T-helper 2 cell treated with Interferon-gamma antibody and Interleukin-4, amounts not matched to agents 5 μg/mL and 100 μg/mL, for 36 hours (primary cell): ENCODE data around the gene PARS2.

Experiments used
- DNase-seq: peaks from one replicate; pipeline ENCODE4 v3.0.0; 2021; ENCODE audit warnings: low spot score
- H3K27ac Mint-ChIP-seq: one replicate; pipeline ENCODE4 v1.8.0; 2021; ENCODE audit warnings: mild to moderate bottlenecking, mixed read lengths
- H3K27me3 Mint-ChIP-seq: one replicate; pipeline ENCODE4 v1.8.0; 2021; ENCODE audit warnings: low read depth, mixed read lengths
- H3K36me3 Mint-ChIP-seq: one replicate; pipeline ENCODE4 v1.8.0; 2021; ENCODE audit warnings: low read depth, mixed read lengths
- H3K4me1 Mint-ChIP-seq: one replicate; pipeline ENCODE4 v1.8.0; 2021; ENCODE audit warnings: low read depth, mixed read lengths
- H3K4me3 Mint-ChIP-seq: one replicate; pipeline ENCODE4 v1.8.0; 2022; ENCODE audit warnings: mild to moderate bottlenecking, moderate library complexity, mixed read lengths
- H3K9me3 Mint-ChIP-seq: one replicate; pipeline ENCODE4 v1.8.0; 2021; ENCODE audit warnings: mixed read lengths

PARS2 gene

DNA sequence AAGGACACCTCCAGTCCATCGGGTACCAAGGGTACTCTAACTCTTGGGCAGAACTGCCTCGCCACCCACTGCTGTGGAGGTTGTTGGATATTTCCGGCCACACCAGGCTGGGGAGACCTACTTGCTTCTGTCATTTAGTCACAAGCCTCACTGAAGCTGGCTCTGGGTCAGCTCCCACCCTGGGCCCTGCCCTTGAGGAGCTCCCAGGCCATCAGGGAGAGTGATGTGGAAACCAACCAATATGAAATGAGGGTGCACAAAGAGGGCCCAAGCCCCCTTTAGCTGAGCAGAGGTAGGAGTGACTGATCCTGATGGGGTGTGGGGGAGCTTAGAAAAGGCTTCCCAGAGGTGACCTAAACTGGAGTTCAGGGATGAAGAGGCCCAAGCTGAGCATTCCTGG, 19.6 kb downstream of the PARS2 start:
- Mint-ChIP-seq H3K4me3 (no peak overlapping the region), H3K9me3 (no peaks in the 10 kb centered on the region), H3K27me3 (no peaks in the 10 kb centered on the region), H3K27ac (no peak overlapping the region), H3K36me3 (peaks cover 11% of the 10 kb centered on the region), H3K4me1 (no peaks in the 10 kb centered on the region)
- DNase-seq: no peak

DNA sequence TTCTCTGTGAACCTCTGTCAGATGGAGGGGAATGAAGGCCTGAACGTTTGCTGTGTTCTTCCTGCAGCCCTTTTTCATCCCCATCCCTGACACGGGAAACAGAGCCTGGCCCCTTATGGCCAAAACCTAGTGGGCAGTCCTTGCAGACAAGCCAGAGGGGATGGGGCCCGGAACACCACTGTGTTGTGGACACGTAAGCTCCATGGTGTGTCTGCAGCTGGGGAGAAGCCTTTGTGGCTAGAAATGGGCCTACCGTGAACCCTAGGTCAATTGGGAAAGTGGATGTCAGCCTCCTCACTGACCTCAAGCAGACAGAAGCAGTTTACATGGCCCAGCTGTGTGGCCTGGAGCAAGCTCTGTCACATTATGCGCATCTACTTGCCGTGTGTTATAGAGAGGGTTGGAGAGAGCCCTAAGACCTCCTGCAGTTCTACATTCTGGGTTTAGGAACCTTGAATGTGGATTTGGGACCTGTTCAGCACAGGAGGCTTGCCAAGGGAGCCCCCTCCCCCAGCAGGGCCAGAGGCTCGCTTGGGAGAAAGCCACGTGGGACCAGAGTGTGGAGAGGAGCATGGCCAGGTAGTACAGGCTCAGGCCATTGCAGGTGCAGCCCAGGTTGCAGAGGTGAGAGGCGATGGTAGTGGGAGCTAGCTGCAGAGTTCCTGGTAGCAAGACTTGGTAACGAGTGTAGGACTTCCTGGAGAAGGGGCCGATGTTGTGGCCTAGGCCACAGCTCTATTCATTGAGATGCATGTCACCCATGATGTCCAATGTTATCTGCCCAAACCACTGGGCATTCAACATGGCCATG, 20.7 kb downstream of the PARS2 start:
- peaks cover 14% of the 10 kb centered on the region for H3K36me3 Mint-ChIP-seq
- DNase-seq: no peak
- no peaks in the 10 kb centered on the region for H3K27me3 Mint-ChIP-seq
- no peak overlapping the region for H3K4me3 Mint-ChIP-seq
- H3K4me1 Mint-ChIP-seq: no peaks in the 10 kb centered on the region
- no peaks in the 10 kb centered on the region for H3K9me3 Mint-ChIP-seq
- H3K27ac Mint-ChIP-seq: no peak overlapping the region

DNA sequence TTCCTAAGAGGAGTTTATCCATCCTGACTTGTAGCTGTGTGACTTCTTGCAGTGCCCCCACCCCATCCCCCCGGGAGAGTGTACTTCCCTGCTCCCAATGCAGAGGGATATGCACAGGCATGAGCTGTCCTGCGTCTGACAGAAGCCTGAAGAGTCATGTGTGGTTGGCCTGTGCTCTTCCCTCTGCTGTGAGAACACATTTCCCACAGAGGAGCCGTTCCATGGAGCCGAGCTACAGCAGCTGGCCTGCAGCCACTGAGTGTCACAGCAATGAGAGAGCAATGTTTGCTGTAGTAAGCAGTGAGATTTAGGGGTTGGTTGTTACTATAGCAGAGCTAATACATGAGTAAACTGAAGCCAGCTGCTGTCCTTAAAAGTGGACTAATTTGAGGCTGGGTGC, 22.0 kb downstream of the PARS2 start:
- Mint-ChIP-seq H3K9me3 (no peaks in the 10 kb centered on the region), H3K27ac (no peak overlapping the region), H3K36me3 (peaks cover 22% of the 10 kb centered on the region), H3K27me3 (no peaks in the 10 kb centered on the region), H3K4me3 (no peak overlapping the region), H3K4me1 (no peaks in the 10 kb centered on the region)
- DNase-seq: no peak

DNA sequence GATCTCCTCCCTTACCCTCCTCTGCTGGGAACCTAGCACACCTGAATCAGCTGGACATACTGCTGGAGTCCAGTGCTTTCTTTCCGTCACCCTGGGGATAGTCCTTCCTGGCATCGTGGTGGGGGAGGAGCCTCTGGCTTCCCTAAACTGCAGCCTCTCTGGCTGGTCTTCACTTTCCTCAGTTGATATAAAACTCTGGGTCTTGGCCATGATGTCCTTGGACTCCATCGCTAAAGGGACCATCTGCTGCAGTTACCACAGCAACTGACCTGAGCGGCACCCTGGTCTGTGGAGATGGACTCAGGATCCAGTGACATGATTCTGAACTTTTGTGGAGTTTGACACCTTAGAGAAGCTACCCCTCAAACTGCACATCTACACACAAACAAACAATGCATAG, 22.8 kb downstream of the PARS2 start:
- H3K4me1 Mint-ChIP-seq: no peaks in the 10 kb centered on the region
- no peak for DNase-seq
- no peak overlapping the region for H3K27ac Mint-ChIP-seq
- peaks cover 28% of the 10 kb centered on the region for H3K36me3 Mint-ChIP-seq
- H3K27me3 Mint-ChIP-seq: no peaks in the 10 kb centered on the region
- H3K9me3 Mint-ChIP-seq: no peaks in the 10 kb centered on the region
- no peak overlapping the region for H3K4me3 Mint-ChIP-seq

DNA sequence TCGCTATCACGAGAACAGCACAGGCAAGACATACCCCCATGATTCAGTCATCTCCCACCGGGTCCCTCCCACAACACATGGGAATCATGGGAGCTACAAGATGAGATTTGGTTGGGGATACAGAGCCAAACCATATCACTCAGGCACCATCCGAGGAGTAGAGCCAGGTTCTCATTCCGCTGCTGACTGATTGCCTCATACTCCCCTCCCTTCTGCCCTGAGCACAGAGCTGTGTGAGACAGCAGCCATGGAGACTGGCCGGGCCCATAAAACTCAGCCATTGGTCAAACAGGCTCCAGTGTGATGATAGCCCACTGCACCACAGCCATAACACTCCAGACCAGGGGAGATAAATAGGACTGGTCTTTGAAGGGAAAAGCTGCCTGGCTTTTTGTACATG, 26.1 kb downstream of the PARS2 start:
- Mint-ChIP-seq H3K9me3 (no peaks in the 10 kb centered on the region), H3K4me1 (no peaks in the 10 kb centered on the region), H3K36me3 (peaks cover 42% of the 10 kb centered on the region), H3K27me3 (no peaks in the 10 kb centered on the region), H3K4me3 (no peak overlapping the region), H3K27ac (no peak overlapping the region)
- DNase-seq: no peak

DNA sequence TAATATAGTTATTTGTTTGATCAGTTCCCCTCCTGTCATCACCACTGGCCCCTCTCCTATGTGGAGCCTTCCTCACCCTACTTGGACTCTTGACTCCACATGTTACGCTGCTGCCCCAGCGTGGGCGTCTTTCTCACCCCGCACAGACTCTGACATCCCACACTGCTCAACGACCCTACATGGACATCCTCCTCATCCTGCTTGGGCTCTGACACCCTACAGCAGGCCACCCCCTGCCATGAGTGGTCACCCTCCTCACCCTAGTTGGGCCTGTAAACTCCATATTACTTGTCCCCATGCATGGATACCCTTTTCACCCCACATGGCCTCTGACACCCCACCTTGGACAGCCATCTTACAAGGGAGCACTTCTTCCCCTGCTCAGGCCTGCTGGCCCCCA, 27.6 kb downstream of the PARS2 start:
- H3K9me3 Mint-ChIP-seq: no peaks in the 10 kb centered on the region
- no peak overlapping the region for H3K27ac Mint-ChIP-seq
- no peak overlapping the region for H3K4me3 Mint-ChIP-seq
- H3K36me3 Mint-ChIP-seq: peaks cover 41% of the 10 kb centered on the region
- H3K27me3 Mint-ChIP-seq: no peaks in the 10 kb centered on the region
- no peaks in the 10 kb centered on the region for H3K4me1 Mint-ChIP-seq
- DNase-seq: no peak

DNA sequence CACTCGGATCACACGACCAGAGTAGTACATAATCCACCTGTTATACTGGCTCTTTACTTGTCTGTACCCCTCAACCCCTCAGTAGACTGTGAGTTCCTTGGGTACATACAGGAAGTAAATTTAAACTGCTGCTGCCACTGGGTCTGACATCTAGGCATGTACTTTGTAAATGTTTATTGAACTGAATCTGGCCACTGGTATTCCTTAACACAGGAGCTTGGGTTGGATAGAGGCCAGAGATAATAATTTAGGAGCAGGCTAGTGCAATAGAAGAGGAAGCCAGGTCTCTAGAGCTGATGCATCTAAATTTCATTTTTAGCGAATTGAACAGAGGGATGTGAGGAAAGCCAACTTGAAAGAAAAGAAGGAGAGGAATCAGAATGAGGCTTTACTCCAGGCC, 36.3 kb downstream of the PARS2 start:
- Mint-ChIP-seq H3K4me3 (no peak overlapping the region), H3K9me3 (peaks cover 5% of the 10 kb centered on the region), H3K27me3 (no peaks in the 10 kb centered on the region), H3K27ac (no peak overlapping the region), H3K36me3 (peaks cover 54% of the 10 kb centered on the region), H3K4me1 (no peaks in the 10 kb centered on the region)
- DNase-seq: no peak

DNA sequence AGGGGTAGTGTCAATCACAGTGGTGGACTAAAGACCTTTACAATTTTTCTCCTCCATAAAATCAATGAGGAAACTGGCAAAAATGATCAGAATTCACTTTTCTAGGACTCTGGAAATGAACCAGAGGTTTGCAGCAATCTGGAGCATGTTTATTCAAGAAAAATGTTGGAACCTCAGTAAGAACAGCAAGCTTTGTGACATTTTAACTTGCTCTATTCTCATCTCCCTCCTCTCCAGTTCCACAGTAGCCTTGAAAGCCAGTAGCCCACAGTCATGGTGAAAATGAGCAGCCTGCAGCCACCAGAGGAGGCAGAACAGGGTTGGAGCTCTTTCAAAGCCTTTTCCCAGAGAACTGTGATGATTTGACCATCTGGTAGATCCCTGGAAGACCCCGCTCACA, 39.6 kb downstream of the PARS2 start:
- no peak overlapping the region for H3K27ac Mint-ChIP-seq
- no peaks in the 10 kb centered on the region for H3K27me3 Mint-ChIP-seq
- peaks cover 63% of the 10 kb centered on the region for H3K36me3 Mint-ChIP-seq

DNA sequence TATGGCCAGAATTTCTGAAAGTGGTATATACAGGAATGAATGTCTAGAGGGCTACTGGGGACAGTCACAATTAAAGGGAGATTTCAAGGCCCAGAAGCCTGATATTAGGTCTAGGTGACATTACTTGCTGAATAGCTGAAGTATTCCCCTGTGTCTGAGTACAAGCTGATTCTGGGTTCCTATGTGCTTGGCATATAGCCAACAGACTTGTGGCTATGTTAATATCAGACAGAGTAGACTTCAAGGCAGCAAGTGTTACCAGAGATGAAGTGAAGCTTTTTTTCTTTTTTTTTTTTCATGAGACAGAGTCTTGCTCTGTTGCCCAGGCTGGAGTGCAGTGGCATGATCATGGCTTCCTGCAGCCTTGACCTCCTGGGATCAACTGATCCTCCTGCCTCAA, 40.3 kb downstream of the PARS2 start:
- Mint-ChIP-seq H3K9me3 (peaks cover 5% of the 10 kb centered on the region), H3K4me1 (no peaks in the 10 kb centered on the region), H3K36me3 (peaks cover 65% of the 10 kb centered on the region), H3K27me3 (no peaks in the 10 kb centered on the region), H3K4me3 (no peak overlapping the region), H3K27ac (no peak overlapping the region)
- DNase-seq: no peak

More for the DNA sequence above, 39.6 kb downstream of the PARS2 start:
- H3K4me3 Mint-ChIP-seq: no peak overlapping the region
- no peaks in the 10 kb centered on the region for H3K4me1 Mint-ChIP-seq
- H3K9me3 Mint-ChIP-seq: peaks cover 5% of the 10 kb centered on the region
- no peak for DNase-seq

DNA sequence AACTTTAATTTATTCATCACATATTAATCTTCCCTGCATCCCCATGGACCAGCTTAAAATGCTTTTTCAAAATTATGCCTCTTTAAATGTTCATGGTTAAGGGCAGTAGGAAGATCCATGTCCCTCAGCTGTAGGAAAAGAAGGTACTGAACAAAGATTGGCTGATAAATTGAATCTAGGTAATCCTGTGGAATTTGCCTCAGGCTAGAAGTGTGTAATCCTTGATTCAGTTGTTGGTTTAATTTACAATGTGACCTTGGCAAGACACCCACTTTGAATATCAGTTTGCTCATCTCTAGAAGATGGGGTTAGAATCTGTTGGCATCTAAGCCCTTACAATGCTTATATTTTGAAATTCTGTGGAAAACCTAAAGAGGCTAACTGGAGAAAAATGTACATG, 42.6 kb downstream of the PARS2 start:
- Mint-ChIP-seq H3K27ac (no peak overlapping the region), H3K36me3 (peaks cover 62% of the 10 kb centered on the region), H3K4me1 (peaks cover 8% of the 10 kb centered on the region), H3K4me3 (no peak overlapping the region), H3K27me3 (no peaks in the 10 kb centered on the region), H3K9me3 (peaks cover 5% of the 10 kb centered on the region)
- no peak for DNase-seq

DNA sequence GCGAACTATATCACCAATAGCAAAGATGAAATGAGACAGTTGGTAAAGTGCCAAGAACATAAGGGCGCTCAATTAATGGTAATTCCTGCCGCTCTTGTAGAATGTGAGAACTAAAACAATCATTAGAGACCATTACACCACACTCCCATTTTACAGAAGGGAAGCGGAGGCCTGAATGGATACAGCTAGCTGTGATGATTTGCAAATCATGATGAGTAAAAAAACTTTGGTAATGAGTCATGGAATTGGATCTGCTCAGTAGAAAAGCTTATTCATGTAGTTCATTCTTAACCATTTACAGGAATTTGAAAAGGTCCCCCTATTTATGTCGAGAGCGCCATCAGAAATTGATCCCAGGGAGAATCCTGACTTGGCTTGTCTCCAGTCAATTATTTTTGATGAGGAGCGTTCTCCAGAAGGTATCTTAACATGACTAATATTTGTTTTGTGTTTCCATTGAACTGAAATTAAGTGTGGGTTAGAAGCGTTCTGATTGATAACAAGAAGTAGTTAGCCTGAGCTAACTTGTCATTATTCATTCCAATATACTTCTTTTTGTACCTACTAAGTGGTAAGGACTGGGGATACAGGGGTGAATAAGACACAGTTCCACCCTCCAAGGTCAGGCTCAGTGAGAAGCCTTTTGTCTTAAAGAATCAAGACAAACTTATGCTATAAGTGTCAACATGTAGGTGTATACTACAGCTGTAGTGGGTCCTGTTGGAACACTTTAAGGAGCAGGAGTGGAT, 47.9 kb downstream of the PARS2 start:
- H3K36me3 Mint-ChIP-seq: peaks cover 20% of the 10 kb centered on the region
- H3K27ac Mint-ChIP-seq: peak overlapping the region; percentile 87
- no peaks in the 10 kb centered on the region for H3K9me3 Mint-ChIP-seq
- peak overlapping the region; percentile 93 for H3K4me3 Mint-ChIP-seq
- no peak for DNase-seq
- no peaks in the 10 kb centered on the region for H3K27me3 Mint-ChIP-seq
- peaks cover 20% of the 10 kb centered on the region for H3K4me1 Mint-ChIP-seq

DNA sequence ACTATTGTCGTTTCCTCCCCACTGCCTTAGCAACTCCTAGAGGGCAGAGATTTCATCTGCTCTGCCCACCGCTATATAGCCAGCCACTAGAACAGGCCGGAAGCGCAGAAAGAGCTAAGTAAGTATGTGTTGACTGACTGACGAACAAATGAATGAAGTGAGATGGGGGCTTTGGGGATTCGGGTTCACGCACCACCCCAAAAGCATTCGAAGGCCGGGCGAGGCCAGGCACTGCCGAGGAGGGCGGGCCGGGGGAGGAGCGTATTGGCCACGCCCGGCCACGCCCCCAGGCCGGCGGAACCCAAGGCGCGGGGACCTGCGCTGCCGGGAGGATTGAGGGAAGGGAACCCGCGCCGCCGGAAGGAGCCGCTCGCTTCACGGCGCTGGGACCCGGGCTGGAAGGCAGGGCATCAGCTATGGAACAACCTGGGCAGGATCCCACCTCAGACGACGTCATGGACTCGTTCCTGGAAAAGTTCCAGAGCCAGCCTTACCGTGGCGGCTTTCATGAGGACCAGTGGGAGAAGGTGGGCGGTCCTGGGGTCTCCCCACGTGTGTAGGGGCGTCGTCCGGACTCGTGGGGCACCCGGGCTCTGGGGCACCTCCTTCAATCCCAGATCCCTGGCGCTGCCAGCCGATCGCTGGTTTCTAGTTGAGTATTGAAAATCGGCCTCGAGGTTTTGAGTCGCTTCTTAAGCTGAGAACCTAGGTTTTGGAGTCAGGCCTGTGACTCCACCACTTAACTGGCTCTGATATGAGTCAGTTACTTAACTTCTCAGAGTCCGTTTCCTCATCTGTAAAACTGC, 48.6 kb downstream of the PARS2 start, which contains the start of gene TTC4:
Gene TTC4, plus strand, starts transcription at position 369 of the 806 bp plus-strand sequence. Its CDS starts 48 bp downstream, at position 417.
- Mint-ChIP-seq H3K4me1 (peaks cover 20% of the 10 kb centered on the region), H3K4me3 (peak within 1 kb of the TSS; percentile 93), H3K27me3 (no peaks in the 10 kb centered on the region), H3K36me3 (peaks cover 15% of the 10 kb centered on the region), H3K27ac (peak within 1 kb of the TSS; percentile 87), H3K9me3 (no peaks in the 10 kb centered on the region)
- peak; percentile 83 for DNase-seq

DNA sequence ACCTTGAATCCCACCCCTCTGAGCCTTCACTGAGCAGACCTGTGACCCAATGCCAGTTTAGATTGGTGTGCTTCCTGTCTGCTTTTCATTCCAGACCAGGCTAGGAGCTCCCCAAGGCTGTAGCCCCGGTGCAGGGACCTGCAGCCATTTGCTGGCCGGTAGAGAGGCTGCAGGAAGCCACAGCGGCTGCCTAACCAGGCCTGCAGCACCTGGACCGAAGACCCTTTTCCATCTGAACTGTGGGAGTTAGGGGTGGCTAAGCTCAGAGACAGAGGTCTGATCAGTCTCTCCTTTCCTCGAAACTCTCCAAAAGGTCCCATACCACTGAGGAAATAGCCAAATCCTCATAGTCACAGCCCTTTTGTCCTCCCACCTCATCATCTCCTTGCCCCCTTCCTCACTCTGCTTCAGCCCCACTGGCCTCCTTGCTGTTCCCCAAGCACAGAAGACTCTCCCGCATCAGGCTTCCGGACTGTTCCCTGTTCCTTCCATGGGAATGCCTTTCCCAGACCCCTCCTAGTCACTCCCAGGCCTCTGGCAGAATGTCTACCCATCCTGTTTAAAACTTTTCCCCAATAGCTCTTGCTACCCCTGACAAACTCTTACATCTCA, 49.3 kb downstream of the PARS2 start:
- DNase-seq: no peak
- Mint-ChIP-seq H3K4me1 (peaks cover 20% of the 10 kb centered on the region), H3K36me3 (peaks cover 12% of the 10 kb centered on the region), H3K27me3 (no peaks in the 10 kb centered on the region), H3K27ac (peak overlapping the region; percentile 73), H3K4me3 (peak overlapping the region; percentile 93), H3K9me3 (no peaks in the 10 kb centered on the region)
